Measurements from ENCODE around the gene GLP1R.

DNA sequence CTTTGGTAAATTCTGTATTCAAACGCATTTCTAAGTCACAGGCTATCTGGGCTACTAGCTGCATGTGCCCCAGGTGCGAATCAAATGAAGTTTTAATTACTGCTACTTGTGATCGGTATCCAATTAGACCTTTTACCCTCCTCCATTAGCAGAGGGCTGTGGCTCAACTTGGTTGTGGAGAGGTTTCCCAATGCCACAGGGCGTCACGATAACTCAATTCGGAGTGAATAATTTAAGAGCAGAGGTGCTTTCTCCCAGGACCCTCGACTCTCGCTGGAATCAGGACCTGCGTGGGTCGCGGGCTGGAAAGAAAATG is 65.8 kb downstream of the GLP1R start:
- TF ChIP-seq FOXM1 (IDR thresholded peaks at IDR 0.05; ENCODE audit: borderline replicate concordance) (no peak), SP1 (IDR thresholded peaks at IDR 0.05) (no peak), NFRKB (IDR thresholded peaks at IDR 0.05) (no peak), FOXA1 (IDR thresholded peaks at IDR 0.05) (no peak), LEF1 (IDR thresholded peaks at IDR 0.05; ENCODE audit: borderline replicate concordance) (no peak), ARNT (IDR thresholded peaks at IDR 0.05) (no peak), L3MBTL2 (conservative IDR thresholded peaks at IDR 0.05) (peak; percentile 65), BHLHE40 (IDR thresholded peaks at IDR 0.05; ENCODE audit: borderline replicate concordance) (no peak)
